Measurements from ENCODE around the gene DDX1. TPM values are rescaled to one million over a fixed set of nuclear protein-coding genes. Genes with fewer than 3 reads are reported as not detected.

The DDX1 gene
- total and polyA plus RNA-seq, 2 of the 4 experiments (the other 2 are of a cell fraction) = 73.6 to 74.9 TPM

- Histone ChIP-seq H2BK120ac (ENCODE audit: low read depth, low read length) (no peak overlapping the region), H3K18ac (ENCODE audit: low read depth, low read length) (no peak overlapping the region), H2BK15ac (ENCODE audit: low read depth, low read length) (no peak overlapping the region), H2BK20ac (ENCODE audit: low read depth, low read length) (no peak overlapping the region), H4K5ac (ENCODE audit: low read depth, low read length) (no peak overlapping the region), H4K91ac (ENCODE audit: insufficient read depth, low read depth, low read length) (no peak overlapping the region), H3K4me1 (ENCODE audit: control insufficient read depth, insufficient read depth, low read length) (no peaks in the 10 kb centered on the region), H3K14ac (replicated peaks; ENCODE audit: low read depth, low read length) (no peak overlapping the region), H3K9me3 (ENCODE audit: control insufficient read depth, insufficient read depth, low read length) (no peaks in the 10 kb centered on the region; the same call in 1 of the 2 replicates), H3K56ac (ENCODE audit: extremely low read depth, insufficient read depth, low read length) (no peak overlapping the region), H3K27ac (ENCODE audit: insufficient read depth, low read length) (no peak overlapping the region), H3K9ac (ENCODE audit: low read depth, low read length) (no peak overlapping the region), H2BK5ac (ENCODE audit: low read depth, low read length, poor library complexity, severe bottlenecking) (no peak overlapping the region), H2AFZ (replicated peaks; ENCODE audit: low read length, poor library complexity) (no peak overlapping the region), H3K9me1 (ENCODE audit: insufficient read depth, low read length) (no peaks in the 10 kb centered on the region), H3K79me1 (ENCODE audit: low read depth in 1 of 2, low read length in 2 of 2) (no peaks in the 10 kb centered on the region), H3K4me2 (ENCODE audit: low read depth, low read length) (no peak overlapping the region), H3K27me3 (ENCODE audit: control insufficient read depth, insufficient read depth, low read length) (no peaks in the 10 kb centered on the region), H3K4ac (ENCODE audit: low read depth, low read length) (no peak overlapping the region), H4K20me1 (ENCODE audit: insufficient read depth, low read length) (no peaks in the 10 kb centered on the region), H2AK5ac (ENCODE audit: low read depth, low read length) (no peak overlapping the region), H3K36me3 (ENCODE audit: control insufficient read depth, insufficient read depth, low read length) (no peaks in the 10 kb centered on the region), H4K8ac (ENCODE audit: low read depth in 2 of 2, low read length in 2 of 2) (no peak overlapping the region), H2AK9ac (replicated peaks; ENCODE audit: low read depth, low read length, poor library complexity) (no peak overlapping the region), H3K4me3 (ENCODE audit: insufficient read depth, low read depth, low read length) (no peak overlapping the region), H3K23ac (ENCODE audit: low read depth, low read length) (no peak overlapping the region)
- ChIA-PET CTCF (no interaction called here), POLR2A (ENCODE audit: unreplicated experiment) (no interaction called here)
- no peak for DNase-seq
- no peak for ATAC-seq (ENCODE audit: low read depth)
- dilution Hi-C loops (cut with HindIII; ENCODE audit: low sequenced_read_pairs, unreplicated experiment) (no loop called here), intact Hi-C loops (cut with micrococcal nuclease) (no loop called here), in situ Hi-C loops (cut with MboI; ENCODE audit: low sequenced_read_pairs) (no loop called here)
- TF ChIP-seq RAD21 (IDR thresholded peaks at IDR 0.05; ENCODE audit: low read length) (no peak), RFX5 (IDR thresholded peaks at IDR 0.05; ENCODE audit: low read depth, low read length) (no peak), MXI1 (IDR thresholded peaks at IDR 0.05; ENCODE audit: borderline replicate concordance, low read depth, low read length) (no peak), CEBPB (IDR thresholded peaks at IDR 0.05; ENCODE audit: low read depth, low read length) (no peak), RCOR1 (IDR thresholded peaks at IDR 0.05; ENCODE audit: insufficient replicate concordance, low read length) (no peak), CHD1 (IDR thresholded peaks at IDR 0.05; ENCODE audit: low read depth, low read length) (no peak), BHLHE40 (IDR thresholded peaks at IDR 0.05; ENCODE audit: low read depth, low read length) (no peak), CTCF (conservative IDR thresholded peaks at IDR 0.05; ENCODE audit: low read depth, low read length) (no peak), ELK1 (IDR thresholded peaks at IDR 0.05; ENCODE audit: borderline replicate concordance, low read depth, low read length) (no peak), NFE2L2 (IDR thresholded peaks at IDR 0.05; ENCODE audit: low read depth, low read length) (no peak), FOS (IDR thresholded peaks at IDR 0.05; ENCODE audit: low read depth, low read length) (no peak), SMC3 (IDR thresholded peaks at IDR 0.05; ENCODE audit: low read depth, low read length) (no peak), POLR2A (IDR thresholded peaks at IDR 0.05; ENCODE audit: low read depth, low read length) (no peak), MAFK (IDR thresholded peaks at IDR 0.05; ENCODE audit: low read depth, low read length) (no peak), MAZ (IDR thresholded peaks at IDR 0.05; ENCODE audit: borderline replicate concordance, low read depth, low read length) (no peak), USF2 (IDR thresholded peaks at IDR 0.05; ENCODE audit: low read depth, low read length) (no peak)
- no CpG with 5 or more reads among the region's 6 CpGs for WGBS, 2 experiments (ENCODE audit: extremely low coverage in 2 of 2, insufficient read length in 1 of 2)
- no TSS peak for BruUV-seq (replicated peaks)
These were observed 77.8 kb downstream of the DDX1 start for GRCh38 chr2:15669375-15669910.

Data from IMR-90 (cell line).